Thoracic aorta (tissue), 2 donors: ENCODE results near the gene C12orf76. TPM values are rescaled to one million over a fixed set of nuclear protein-coding genes. Genes with fewer than 3 reads are reported as not detected.
"Not testable (repeated sequence)": the region's sequence is repeated elsewhere in the genome, so short reads cannot be mapped to it uniquely, and the experiment has no call there.

Source experiments
- ATAC-seq: fragments of 150-250 bp; one replicate; pipeline ENCODE4 v1.8.0; 2017; ENCODE audit warnings: low read depth; ENCODE audit not compliant: insufficient number of reproducible peaks, low FRiP score
- DNase-seq: peaks from one replicate; pipeline ENCODE4 v3.0.0-alpha.2; 2020; ENCODE audit warnings: low spot score
- H3K27ac ChIP-seq, 2 donors: fragments of 200-600 bp; sonication (generic); 1 replicate in 1 of 2; 2 replicates in 1 of 2; pipeline ENCODE4 v1.5.1; 2016; ENCODE audit warnings: mild to moderate bottlenecking in 2 of 2, moderate library complexity in 2 of 2
- H3K27me3 ChIP-seq: fragments of 200-600 bp; sonication (generic); replicated peaks from 2 replicates; pipeline ENCODE4 v1.6.0; 2016; ENCODE audit warnings: mild to moderate bottlenecking; ENCODE audit not compliant: insufficient read depth
- H3K36me3 ChIP-seq: fragments of 200-600 bp; sonication (generic); one replicate; pipeline ENCODE4 v1.5.1; 2016
- H3K4me1 ChIP-seq, 2 donors: fragments of 200-600 bp; sonication (generic); 1 replicate in 1 of 2; 2 replicates in 1 of 2; pipeline versions ENCODE4 v1.5.1 to v1.6.0; 2016; ENCODE audit warnings: low read depth in 2 of 2, mild to moderate bottlenecking in 1 of 2; ENCODE audit not compliant: control insufficient read depth in 1 of 2
- H3K4me3 ChIP-seq: fragments of 200-600 bp; sonication (generic); 2 replicates; pipeline ENCODE4 v1.5.1; 2016; ENCODE audit warnings: mild to moderate bottlenecking
- H3K9me3 ChIP-seq: fragments of 200-600 bp; sonication (generic); 2 replicates; pipeline ENCODE4 v1.5.1; 2016
- CTCF ChIP-seq: fragments of 200-600 bp; sonication (generic); IDR thresholded peaks from one replicate; pipeline ENCODE4 v1.5.1; 2019; ENCODE audit warnings: antibody characterized with exemption
- total RNA-seq, 2 donors: library from RNA; depleted of rRNA; stranded (reverse); fragments of >200 nt; gene quantifications; one replicate each; pipeline versions ENCODE4 v1.1.0 to v1.2.3, GENCODE V29; 2016

The C12orf76 gene
- total RNA-seq, 2 donors from 2014 or later: 6.4 to 18.1 TPM

GRCh38 chr12:110077800-110078199, 29.5 kb upstream of the C12orf76 start:
- no peak overlapping the region for H3K27ac ChIP-seq
- H3K4me3 ChIP-seq: no peak overlapping the region
- peaks cover 0 to 12% of the 10 kb centered on the region in 2 donors for H3K4me1 ChIP-seq
- no peak for ATAC-seq
- TF ChIP-seq CTCF: no peak
- no peak for DNase-seq
- no peaks in the 10 kb centered on the region for H3K27me3 ChIP-seq
- H3K36me3 ChIP-seq: no peaks in the 10 kb centered on the region
- H3K9me3 ChIP-seq: no peaks in the 10 kb centered on the region

GRCh38 chr12:110075880-110076279, 27.6 kb upstream of the C12orf76 start:
- TF ChIP-seq CTCF: no peak
- Histone ChIP-seq H3K4me3 (no peak overlapping the region), H3K27ac (no peak overlapping the region), H3K9me3 (no peaks in the 10 kb centered on the region), H3K36me3 (no peaks in the 10 kb centered on the region), H3K4me1 (peaks cover 0 to 16% of the 10 kb centered on the region in 2 donors), H3K27me3 (no peaks in the 10 kb centered on the region)
- DNase-seq (no peak), ATAC-seq (no peak)

- no peaks in the 10 kb centered on the region for H3K9me3 ChIP-seq
- ATAC-seq (no peak), DNase-seq (no peak)
- peaks cover 0 to 16% of the 10 kb centered on the region in 2 donors for H3K4me1 ChIP-seq
- H3K27me3 ChIP-seq: no peaks in the 10 kb centered on the region
- no peaks in the 10 kb centered on the region for H3K36me3 ChIP-seq
- H3K27ac ChIP-seq: no peak overlapping the region
- no peak for TF ChIP-seq CTCF
- H3K4me3 ChIP-seq: no peak overlapping the region
These were observed 25.8 kb upstream of the C12orf76 start for GRCh38 chr12:110074089-110074488.

- Histone ChIP-seq H3K27me3 (no peaks in the 10 kb centered on the region), H3K27ac (no peak overlapping the region), H3K4me1 (peaks cover 0 to 16% of the 10 kb centered on the region in 2 donors), H3K36me3 (no peaks in the 10 kb centered on the region), H3K4me3 (peak overlapping the region; percentile 69), H3K9me3 (no peaks in the 10 kb centered on the region)
- no peak for TF ChIP-seq CTCF
- DNase-seq (no peak), ATAC-seq (no peak)
These were observed 24.9 kb upstream of the C12orf76 start for GRCh38 chr12:110073049-110073831.

GRCh38 chr12:110072636-110073035, 24.3 kb upstream of the C12orf76 start:
- H3K36me3 ChIP-seq, H3K27me3 ChIP-seq, ATAC-seq, H3K27ac ChIP-seq, H3K9me3 ChIP-seq, DNase-seq: not testable (repeated sequence)
- Histone ChIP-seq H3K4me1 (peaks cover 0 to 16% of the 10 kb centered on the region in 2 donors), H3K4me3 (peak overlapping the region; percentile 69)

- Histone ChIP-seq H3K4me3 (no peak overlapping the region), H3K9me3 (no peaks in the 10 kb centered on the region), H3K27me3 (no peaks in the 10 kb centered on the region), H3K27ac (no peak overlapping the region), H3K4me1 (peaks cover 0 to 16% of the 10 kb centered on the region in 2 donors), H3K36me3 (no peaks in the 10 kb centered on the region)
- TF ChIP-seq CTCF: no peak
- DNase-seq (no peak), ATAC-seq (no peak)
These were observed 23.6 kb upstream of the C12orf76 start for GRCh38 chr12:110071967-110072366.
